HG02973 (cell line): ENCODE data around the gene DNAH10.
A peak's percentile ranks its signal among the peaks of the same experiment; 100 is the strongest.

Experiments used
- ATAC-seq: cut with Tn5 transposase; IDR thresholded peaks from one replicate; pipeline ENCODE4 v1.9.1; 2021; ENCODE audit warnings: moderate library complexity; ENCODE audit not compliant: unreplicated experiment

The DNAH10 gene

GRCh38 chr12:123761841-123762714 lies at the start of gene DNAH10:
Gene DNAH10, plus strand, starts transcription at chr12:123762301. Its CDS starts 36 bp downstream, at chr12:123762337.
- ATAC-seq = peak; percentile 69

GRCh38 chr12:123712780-123713319 lies 49.3 kb upstream of the DNAH10 start:
- ATAC-seq = no peak

- no peak for ATAC-seq
These were observed 48.7 kb upstream of the DNAH10 start for GRCh38 chr12:123713398-123713797.

- ATAC-seq = peak; percentile 28
These were observed 48.1 kb upstream of the DNAH10 start for GRCh38 chr12:123713823-123714585.

- no peak for ATAC-seq
These were observed 46.9 kb upstream of the DNAH10 start for GRCh38 chr12:123715195-123715594.

GRCh38 chr12:123717350-123717749 lies 44.8 kb upstream of the DNAH10 start:
- no peak for ATAC-seq

- no peak for ATAC-seq
These were observed 41.8 kb upstream of the DNAH10 start for GRCh38 chr12:123720141-123720814.

- ATAC-seq = no peak
These were observed 40.9 kb upstream of the DNAH10 start for GRCh38 chr12:123721245-123721644.

- no peak for ATAC-seq
These were observed 39.1 kb upstream of the DNAH10 start for GRCh38 chr12:123723011-123723410.

GRCh38 chr12:123723765-123724164 lies 38.3 kb upstream of the DNAH10 start:
- no peak for ATAC-seq

GRCh38 chr12:123726244-123726643 lies 35.9 kb upstream of the DNAH10 start:
- no peak for ATAC-seq

- no peak for ATAC-seq
These were observed 35.1 kb upstream of the DNAH10 start for GRCh38 chr12:123726962-123727361.

- no peak for ATAC-seq
These were observed 34.2 kb upstream of the DNAH10 start for GRCh38 chr12:123727878-123728277.

- no peak for ATAC-seq
These were observed 30.5 kb upstream of the DNAH10 start for GRCh38 chr12:123731596-123731995.

GRCh38 chr12:123732251-123732650 lies 29.9 kb upstream of the DNAH10 start:
- ATAC-seq = no peak

- ATAC-seq = no peak
These were observed 28.9 kb upstream of the DNAH10 start for GRCh38 chr12:123733229-123733628.

- ATAC-seq = no peak
These were observed 27.8 kb upstream of the DNAH10 start for GRCh38 chr12:123734268-123734667.

GRCh38 chr12:123741937-123742572 lies 20.0 kb upstream of the DNAH10 start:
- no peak for ATAC-seq

- ATAC-seq = no peak
These were observed 19.1 kb upstream of the DNAH10 start for GRCh38 chr12:123743002-123743401.

GRCh38 chr12:123744836-123745235 lies 17.3 kb upstream of the DNAH10 start:
- ATAC-seq = no peak

- ATAC-seq = no peak
These were observed 14.8 kb upstream of the DNAH10 start for GRCh38 chr12:123747309-123747708.
